SK-N-SH (cell line): ENCODE data around the gene RASSF3.

ENCODE experiments used
- CHD2 ChIP-seq: fragments of 150-350 bp; IDR thresholded peaks from 2 replicates; pipeline ENCODE4 v1.6.1; 2018; ENCODE audit warnings: low read length; ENCODE audit not compliant: partially characterized antibody
- EP300 ChIP-seq, 2 experiments: IDR thresholded peaks; 2 replicates each; pipeline versions ENCODE4 v1.4.0 to v1.6.1; 2012; ENCODE audit warnings: borderline replicate concordance in 1 of 2, low read depth in 1 of 2, low read length in 1 of 2
- EZH2phosphoT487 ChIP-seq: fragments of 200-600 bp; sonication (generic); IDR thresholded peaks from 2 replicates; pipeline ENCODE4 v1.6.1; 2017; ENCODE audit warnings: low read depth, mixed run types, mild to moderate bottlenecking, antibody characterized with exemption, moderate library complexity, borderline replicate concordance
- FOSL2 ChIP-seq: IDR thresholded peaks from 2 replicates; pipeline ENCODE4 v1.4.0; 2012; ENCODE audit warnings: low read depth, mild to moderate bottlenecking, moderate library complexity, borderline replicate concordance
- FOXM1 ChIP-seq: IDR thresholded peaks from 2 replicates; pipeline ENCODE4 v1.4.0; 2012; ENCODE audit warnings: low read depth, mild to moderate bottlenecking
- MEF2A ChIP-seq: IDR thresholded peaks from 2 replicates; pipeline ENCODE4 v1.4.0; 2012; ENCODE audit warnings: low read depth, borderline replicate concordance
- RXRA ChIP-seq: IDR thresholded peaks from 2 replicates; pipeline ENCODE4 v1.4.0; 2012; ENCODE audit warnings: low read depth, mild to moderate bottlenecking, borderline replicate concordance
- YY1 ChIP-seq: IDR thresholded peaks from 2 replicates; pipeline ENCODE4 v1.4.0; 2012; ENCODE audit warnings: low read depth, mild to moderate bottlenecking
- TF ChIP-seq, protein P1 (sequence below): fragments of 200-600 bp; sonication (generic); IDR thresholded peaks from 2 replicates; pipeline ENCODE4 v1.6.1; 2017; ENCODE audit warnings: antibody characterized with exemption, mild to moderate bottlenecking, moderate library complexity
- TF ChIP-seq, protein P2 (sequence below): IDR thresholded peaks from 2 replicates; pipeline ENCODE4; 2012
- TF ChIP-seq, protein P3 (sequence below): IDR thresholded peaks from 2 replicates; pipeline ENCODE4 v1.6.1; 2012; ENCODE audit warnings: mild to moderate bottlenecking, low read depth, low read length, moderate library complexity

DNA sequence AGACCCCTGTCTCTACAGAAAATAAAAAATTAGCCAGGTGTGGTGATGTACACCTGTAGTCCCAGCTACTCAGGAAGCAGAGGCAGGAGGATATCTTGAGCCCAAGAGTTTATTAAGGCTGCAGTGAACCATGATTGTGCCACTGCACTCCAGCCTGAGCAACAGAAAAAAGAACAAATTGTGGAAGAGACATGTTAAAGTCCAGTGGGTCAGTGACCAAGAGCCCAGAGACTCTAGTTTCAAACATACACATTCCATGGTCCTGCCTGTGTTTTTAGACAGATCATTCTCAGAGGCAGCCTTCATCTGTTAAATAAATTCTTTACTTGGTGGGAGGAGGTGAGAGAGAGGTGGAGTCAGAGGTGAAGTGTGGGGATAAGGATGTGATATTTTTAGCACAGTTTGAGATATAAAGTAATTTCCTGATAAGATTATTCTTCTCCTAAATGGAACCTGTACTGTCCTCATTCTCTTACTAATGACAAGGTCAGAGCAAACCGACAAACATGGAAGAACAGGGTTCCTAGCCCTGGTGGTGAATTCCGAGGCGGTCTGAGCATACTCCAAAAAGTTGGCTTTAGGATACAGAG, 48.7 kb downstream of the RASSF3 start:
- TF ChIP-seq, protein P1, sequence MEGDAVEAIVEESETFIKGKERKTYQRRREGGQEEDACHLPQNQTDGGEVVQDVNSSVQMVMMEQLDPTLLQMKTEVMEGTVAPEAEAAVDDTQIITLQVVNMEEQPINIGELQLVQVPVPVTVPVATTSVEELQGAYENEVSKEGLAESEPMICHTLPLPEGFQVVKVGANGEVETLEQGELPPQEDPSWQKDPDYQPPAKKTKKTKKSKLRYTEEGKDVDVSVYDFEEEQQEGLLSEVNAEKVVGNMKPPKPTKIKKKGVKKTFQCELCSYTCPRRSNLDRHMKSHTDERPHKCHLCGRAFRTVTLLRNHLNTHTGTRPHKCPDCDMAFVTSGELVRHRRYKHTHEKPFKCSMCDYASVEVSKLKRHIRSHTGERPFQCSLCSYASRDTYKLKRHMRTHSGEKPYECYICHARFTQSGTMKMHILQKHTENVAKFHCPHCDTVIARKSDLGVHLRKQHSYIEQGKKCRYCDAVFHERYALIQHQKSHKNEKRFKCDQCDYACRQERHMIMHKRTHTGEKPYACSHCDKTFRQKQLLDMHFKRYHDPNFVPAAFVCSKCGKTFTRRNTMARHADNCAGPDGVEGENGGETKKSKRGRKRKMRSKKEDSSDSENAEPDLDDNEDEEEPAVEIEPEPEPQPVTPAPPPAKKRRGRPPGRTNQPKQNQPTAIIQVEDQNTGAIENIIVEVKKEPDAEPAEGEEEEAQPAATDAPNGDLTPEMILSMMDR: no peak
- TF ChIP-seq RXRA (no peak), YY1 (no peak), EZH2phosphoT487 (no peak), FOXM1 (no peak), CHD2 (no peak), MEF2A (no peak), EP300 (IDR thresholded peaks at IDR 0.05; ENCODE audit: borderline replicate concordance in 1 of 2, low read depth in 1 of 2, low read length in 1 of 2) (no peak), FOSL2 (no peak)
- TF ChIP-seq, protein P2, sequence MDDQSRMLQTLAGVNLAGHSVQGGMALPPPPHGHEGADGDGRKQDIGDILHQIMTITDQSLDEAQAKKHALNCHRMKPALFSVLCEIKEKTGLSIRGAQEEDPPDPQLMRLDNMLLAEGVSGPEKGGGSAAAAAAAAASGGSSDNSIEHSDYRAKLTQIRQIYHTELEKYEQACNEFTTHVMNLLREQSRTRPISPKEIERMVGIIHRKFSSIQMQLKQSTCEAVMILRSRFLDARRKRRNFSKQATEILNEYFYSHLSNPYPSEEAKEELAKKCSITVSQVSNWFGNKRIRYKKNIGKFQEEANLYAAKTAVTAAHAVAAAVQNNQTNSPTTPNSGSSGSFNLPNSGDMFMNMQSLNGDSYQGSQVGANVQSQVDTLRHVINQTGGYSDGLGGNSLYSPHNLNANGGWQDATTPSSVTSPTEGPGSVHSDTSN: no peak
- TF ChIP-seq, protein P3, sequence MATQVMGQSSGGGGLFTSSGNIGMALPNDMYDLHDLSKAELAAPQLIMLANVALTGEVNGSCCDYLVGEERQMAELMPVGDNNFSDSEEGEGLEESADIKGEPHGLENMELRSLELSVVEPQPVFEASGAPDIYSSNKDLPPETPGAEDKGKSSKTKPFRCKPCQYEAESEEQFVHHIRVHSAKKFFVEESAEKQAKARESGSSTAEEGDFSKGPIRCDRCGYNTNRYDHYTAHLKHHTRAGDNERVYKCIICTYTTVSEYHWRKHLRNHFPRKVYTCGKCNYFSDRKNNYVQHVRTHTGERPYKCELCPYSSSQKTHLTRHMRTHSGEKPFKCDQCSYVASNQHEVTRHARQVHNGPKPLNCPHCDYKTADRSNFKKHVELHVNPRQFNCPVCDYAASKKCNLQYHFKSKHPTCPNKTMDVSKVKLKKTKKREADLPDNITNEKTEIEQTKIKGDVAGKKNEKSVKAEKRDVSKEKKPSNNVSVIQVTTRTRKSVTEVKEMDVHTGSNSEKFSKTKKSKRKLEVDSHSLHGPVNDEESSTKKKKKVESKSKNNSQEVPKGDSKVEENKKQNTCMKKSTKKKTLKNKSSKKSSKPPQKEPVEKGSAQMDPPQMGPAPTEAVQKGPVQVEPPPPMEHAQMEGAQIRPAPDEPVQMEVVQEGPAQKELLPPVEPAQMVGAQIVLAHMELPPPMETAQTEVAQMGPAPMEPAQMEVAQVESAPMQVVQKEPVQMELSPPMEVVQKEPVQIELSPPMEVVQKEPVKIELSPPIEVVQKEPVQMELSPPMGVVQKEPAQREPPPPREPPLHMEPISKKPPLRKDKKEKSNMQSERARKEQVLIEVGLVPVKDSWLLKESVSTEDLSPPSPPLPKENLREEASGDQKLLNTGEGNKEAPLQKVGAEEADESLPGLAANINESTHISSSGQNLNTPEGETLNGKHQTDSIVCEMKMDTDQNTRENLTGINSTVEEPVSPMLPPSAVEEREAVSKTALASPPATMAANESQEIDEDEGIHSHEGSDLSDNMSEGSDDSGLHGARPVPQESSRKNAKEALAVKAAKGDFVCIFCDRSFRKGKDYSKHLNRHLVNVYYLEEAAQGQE: no peak
